ENCODE measurements around the gene MYEOV.

MYEOV gene

GRCh38 chr11:69343401-69344321 lies 49.7 kb downstream of the MYEOV start:
- no peak for DNase-seq

DNA sequence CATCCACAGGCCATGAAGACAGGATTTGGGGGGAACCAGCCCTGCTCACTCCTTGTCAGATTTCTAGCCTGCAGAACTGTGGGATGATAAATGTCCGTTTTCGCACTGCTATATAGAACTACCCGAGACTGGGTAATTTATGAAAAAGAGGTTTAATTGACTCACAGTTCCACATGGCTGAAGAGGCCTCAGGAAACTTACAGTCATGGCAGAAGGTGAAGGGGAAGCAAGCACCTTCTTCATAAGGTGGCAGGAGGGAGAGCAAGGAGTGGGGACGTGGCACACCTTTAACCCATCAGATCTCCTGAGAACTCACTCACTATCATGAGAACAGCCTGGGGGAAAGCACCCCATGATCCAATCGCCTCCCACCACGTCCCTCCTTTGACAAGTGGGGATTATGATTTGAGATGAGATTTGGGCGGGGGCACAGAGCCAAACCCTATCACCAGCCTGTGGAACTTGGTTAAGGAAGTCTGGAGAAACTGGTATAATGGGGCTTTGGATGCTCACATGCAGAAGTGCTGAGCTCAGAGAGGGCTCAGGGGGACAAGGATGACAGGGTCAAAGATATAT lies 50.7 kb downstream of the MYEOV start:
- no peak for DNase-seq
